ENCODE data around the gene QRICH1. TPM values are rescaled to one million over a fixed set of nuclear protein-coding genes. Genes with fewer than 3 reads are reported as not detected.

QRICH1 gene
- total and polyA plus RNA-seq, 10 of the 15 experiments (the other 5 are each of a cell fraction or from before 2014, with no cell fraction given) = 22.2 to 116 (median 81.4) TPM

GRCh38 chr3:49017971-49018706 lies 75.7 kb downstream of the QRICH1 start, which contains the start of gene DALRD3 (continued):
- TF ChIP-seq SP1 (IDR thresholded peaks at IDR 0.05; ENCODE audit: low read depth, low read length) (no peak), TARDBP (IDR thresholded peaks at IDR 0.05; ENCODE audit: borderline replicate concordance) (no peak), SPI1 (IDR thresholded peaks at IDR 0.05; ENCODE audit: borderline replicate concordance, insufficient read depth, low read depth, low read length) (no peak), PAX5 (IDR thresholded peaks at IDR 0.05; ENCODE audit: borderline replicate concordance, low read depth, low read length) (0 out of 2 replicates have a peak, but pooled peaks have one; percentile 5), E2F4 (IDR thresholded peaks at IDR 0.05; ENCODE audit: low read depth, low read length) (no peak), CHD2 (IDR thresholded peaks at IDR 0.05; ENCODE audit: borderline replicate concordance, low read depth, low read length) (0 out of 2 replicates have a peak, but pooled peaks have one; percentile 19), IRF4 (IDR thresholded peaks at IDR 0.05; ENCODE audit: low read depth, low read length) (no peak), RBBP5 (conservative IDR thresholded peaks at IDR 0.05) (no peak), FOS (IDR thresholded peaks at IDR 0.05; ENCODE audit: borderline replicate concordance, extremely low read depth, insufficient read length) (no peak), TCF7 (IDR thresholded peaks at IDR 0.05; ENCODE audit: borderline replicate concordance) (no peak), LARP7 (IDR thresholded peaks at IDR 0.05) (no peak; the same call in 1 of the 2 replicates), RELB (IDR thresholded peaks at IDR 0.05; ENCODE audit: low read depth) (0 out of 2 replicates have a peak, but pooled peaks have one; percentile 7), ATF3 (IDR thresholded peaks at IDR 0.05; ENCODE audit: borderline replicate concordance, extremely low read depth, low read depth, low read length) (no peak), NFIC (IDR thresholded peaks at IDR 0.05; ENCODE audit: low read depth, low read length) (no peak), RAD21 (IDR thresholded peaks at IDR 0.05; ENCODE audit: insufficient read depth, low read depth, low read length) (no peak), NRF1 (conservative IDR thresholded peaks at IDR 0.05; ENCODE audit: low read depth, low read length) (peak; percentile 33; the same call in 1 of the 2 replicates), WRNIP1 (IDR thresholded peaks at IDR 0.05; ENCODE audit: borderline replicate concordance, low read depth, low read length) (no peak), SMC3 (IDR thresholded peaks at IDR 0.05; ENCODE audit: borderline replicate concordance, low read length) (no peak), JUNB (IDR thresholded peaks at IDR 0.05) (no peak), EZH2 (IDR thresholded peaks at IDR 0.05; ENCODE audit: borderline replicate concordance, control insufficient read depth, low read depth, low read length) (no peak), USF1 (IDR thresholded peaks at IDR 0.05; ENCODE audit: borderline replicate concordance, extremely low read length, insufficient read depth, low read depth, low read length) (no peak), RB1 (IDR thresholded peaks at IDR 0.05; ENCODE audit: borderline replicate concordance) (no peak), KLF5 (IDR thresholded peaks at IDR 0.05; ENCODE audit: partially characterized antibody) (no peak), USF2 (IDR thresholded peaks at IDR 0.05; ENCODE audit: borderline replicate concordance, low read depth, low read length) (no peak), CREM (IDR thresholded peaks at IDR 0.05; ENCODE audit: low read depth) (peak; percentile 83)
